Measurements from ENCODE around the gene ZNF865. TPM values are rescaled to one million over a fixed set of nuclear protein-coding genes. Genes with fewer than 3 reads are reported as not detected.
A peak's percentile ranks its signal among the peaks of the same experiment; 100 is the strongest.

The ZNF865 gene
- total RNA-seq, 1 donor from 2014 or later = 8.8 TPM

DNA sequence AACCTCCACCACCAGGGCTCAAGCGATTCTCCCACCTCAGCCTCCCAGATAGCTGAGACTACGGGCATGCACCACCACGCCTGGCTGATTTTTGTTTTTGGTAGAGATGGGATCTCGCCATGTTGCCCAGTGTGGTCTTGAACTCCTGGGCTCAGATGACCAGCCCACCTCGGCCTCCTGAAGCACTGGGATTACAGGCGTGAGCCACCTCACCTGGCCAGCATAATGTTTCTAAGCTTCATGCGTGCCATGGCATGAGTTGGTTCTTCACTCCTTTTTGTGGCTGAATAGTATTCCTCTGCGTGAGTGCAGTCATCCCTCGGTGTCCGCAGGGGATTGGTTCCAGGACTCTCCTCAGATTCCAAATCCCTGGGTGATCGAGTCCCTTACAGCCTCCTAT, 20.6 kb upstream of the ZNF865 start:
- no peaks in the 10 kb centered on the region for H3K9me3 ChIP-seq
- H3K4me3 ChIP-seq = no peak overlapping the region
- DNase-seq (ENCODE audit: extremely low spot score in 2 of 2) = no peak
- intact Hi-C loops (cut with DNase I) = no loop called here
- H3K36me3 ChIP-seq = no peaks in the 10 kb centered on the region
- no peak for TF ChIP-seq POLR2AphosphoS5 (IDR thresholded peaks at IDR 0.05; ENCODE audit: insufficient read depth in 1 of 2, low read depth in 1 of 2)
- no peak for TF ChIP-seq POLR2A (IDR thresholded peaks at IDR 0.05)
- TF ChIP-seq, protein P1, sequence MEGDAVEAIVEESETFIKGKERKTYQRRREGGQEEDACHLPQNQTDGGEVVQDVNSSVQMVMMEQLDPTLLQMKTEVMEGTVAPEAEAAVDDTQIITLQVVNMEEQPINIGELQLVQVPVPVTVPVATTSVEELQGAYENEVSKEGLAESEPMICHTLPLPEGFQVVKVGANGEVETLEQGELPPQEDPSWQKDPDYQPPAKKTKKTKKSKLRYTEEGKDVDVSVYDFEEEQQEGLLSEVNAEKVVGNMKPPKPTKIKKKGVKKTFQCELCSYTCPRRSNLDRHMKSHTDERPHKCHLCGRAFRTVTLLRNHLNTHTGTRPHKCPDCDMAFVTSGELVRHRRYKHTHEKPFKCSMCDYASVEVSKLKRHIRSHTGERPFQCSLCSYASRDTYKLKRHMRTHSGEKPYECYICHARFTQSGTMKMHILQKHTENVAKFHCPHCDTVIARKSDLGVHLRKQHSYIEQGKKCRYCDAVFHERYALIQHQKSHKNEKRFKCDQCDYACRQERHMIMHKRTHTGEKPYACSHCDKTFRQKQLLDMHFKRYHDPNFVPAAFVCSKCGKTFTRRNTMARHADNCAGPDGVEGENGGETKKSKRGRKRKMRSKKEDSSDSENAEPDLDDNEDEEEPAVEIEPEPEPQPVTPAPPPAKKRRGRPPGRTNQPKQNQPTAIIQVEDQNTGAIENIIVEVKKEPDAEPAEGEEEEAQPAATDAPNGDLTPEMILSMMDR (IDR thresholded peaks at IDR 0.05) = no peak
- peaks cover 47% of the 10 kb centered on the region for H3K4me1 ChIP-seq
- no peaks in the 10 kb centered on the region for H3K27me3 ChIP-seq
- H3K27ac ChIP-seq = no peak overlapping the region

DNA sequence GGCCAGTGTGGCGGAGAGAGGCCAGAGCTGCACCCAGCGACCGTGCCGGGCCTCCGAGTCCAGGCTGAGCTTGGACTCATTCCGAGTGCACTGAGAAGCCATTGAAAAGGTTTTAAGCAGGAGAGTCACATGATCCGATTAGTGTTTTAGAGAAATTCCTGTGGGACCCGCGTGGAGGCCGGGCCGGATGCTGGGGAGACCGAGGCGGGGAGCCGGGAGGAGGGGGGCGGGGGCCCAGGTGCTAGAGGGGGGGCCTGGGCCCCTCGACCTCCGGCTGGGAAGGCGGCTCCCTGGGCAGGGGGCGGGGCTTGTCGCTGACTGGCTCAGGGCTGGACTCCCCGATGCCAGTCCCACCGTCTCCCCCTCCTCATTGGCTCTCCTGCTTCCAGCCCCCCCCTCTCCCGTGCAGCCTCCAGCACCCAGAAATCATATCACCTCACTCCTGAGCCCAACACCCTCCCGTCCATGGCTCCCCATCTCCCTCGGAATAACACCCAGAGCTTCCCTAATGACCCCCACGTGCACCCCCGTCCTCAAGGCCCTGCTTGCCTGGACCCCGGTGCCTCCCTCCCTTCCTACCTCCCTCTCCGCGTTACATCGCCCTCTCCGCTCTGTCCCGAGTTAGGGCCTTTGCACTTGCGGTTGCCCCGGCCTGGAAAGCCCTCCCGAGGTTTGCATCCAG, 19.6 kb upstream of the ZNF865 start:
- peak overlapping the region; percentile 12 for H3K27ac ChIP-seq
- TF ChIP-seq POLR2A (IDR thresholded peaks at IDR 0.05) = no peak
- no peak for TF ChIP-seq POLR2AphosphoS5 (IDR thresholded peaks at IDR 0.05; ENCODE audit: insufficient read depth in 1 of 2, low read depth in 1 of 2)
- TF ChIP-seq, protein P1 (IDR thresholded peaks at IDR 0.05) = no peak
- no peaks in the 10 kb centered on the region for H3K36me3 ChIP-seq
- no peak for DNase-seq (ENCODE audit: extremely low spot score in 2 of 2)
- H3K9me3 ChIP-seq = no peaks in the 10 kb centered on the region
- no peaks in the 10 kb centered on the region for H3K27me3 ChIP-seq
- H3K4me1 ChIP-seq = peaks cover 38% of the 10 kb centered on the region
- intact Hi-C loops (cut with DNase I) = no loop called here
- H3K4me3 ChIP-seq = peak overlapping the region; percentile 30 to 32

DNA sequence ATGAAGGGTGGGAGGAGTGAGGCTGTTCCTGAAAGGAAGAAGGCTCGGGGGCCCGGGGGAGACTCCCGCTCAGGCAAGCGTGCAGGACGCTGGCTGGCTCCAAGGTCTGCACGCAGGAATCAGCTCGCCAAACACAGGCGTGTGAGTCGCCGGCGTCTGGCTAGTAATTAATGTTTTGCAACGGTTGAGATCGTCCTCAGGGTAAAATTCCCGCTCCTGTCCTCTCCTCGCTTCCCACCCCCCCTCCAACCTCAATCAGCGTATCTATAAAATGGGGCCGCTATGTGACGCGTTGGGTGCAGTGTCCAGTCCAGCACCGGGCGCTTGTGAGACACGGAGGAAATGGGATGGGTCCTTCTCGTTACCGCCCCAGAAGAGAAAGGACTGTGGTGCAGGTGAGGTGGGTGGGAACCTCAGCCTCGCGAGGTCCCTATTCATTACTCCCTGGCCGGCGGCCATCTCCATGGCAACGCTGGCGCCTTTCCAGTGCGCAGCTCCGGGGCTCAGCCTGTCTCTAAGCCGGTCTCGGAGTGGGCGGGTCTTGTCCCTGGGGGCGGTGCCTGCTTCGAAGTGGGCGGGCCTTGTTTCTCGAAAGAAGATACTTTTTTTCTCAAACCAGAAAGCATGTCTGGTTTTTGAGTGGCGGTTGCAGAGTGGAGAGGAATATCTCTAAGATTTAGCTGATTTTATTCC, 18.3 kb upstream of the ZNF865 start:
- Histone ChIP-seq H3K4me1 (peaks cover 26% of the 10 kb centered on the region), H3K36me3 (peaks cover 0 to 2% of the 10 kb centered on the region in 2 donors), H3K9me3 (no peaks in the 10 kb centered on the region), H3K27me3 (no peaks in the 10 kb centered on the region), H3K4me3 (peak overlapping the region; percentile 28 to 32), H3K27ac (no peak overlapping the region)
- TF ChIP-seq POLR2AphosphoS5 (IDR thresholded peaks at IDR 0.05; ENCODE audit: insufficient read depth in 1 of 2, low read depth in 1 of 2) (no peak), POLR2A (IDR thresholded peaks at IDR 0.05) (no peak)
- TF ChIP-seq, protein P1 (IDR thresholded peaks at IDR 0.05) = no peak
- intact Hi-C loops (cut with DNase I) = no loop called here
- no peak for DNase-seq (ENCODE audit: extremely low spot score in 2 of 2)

DNA sequence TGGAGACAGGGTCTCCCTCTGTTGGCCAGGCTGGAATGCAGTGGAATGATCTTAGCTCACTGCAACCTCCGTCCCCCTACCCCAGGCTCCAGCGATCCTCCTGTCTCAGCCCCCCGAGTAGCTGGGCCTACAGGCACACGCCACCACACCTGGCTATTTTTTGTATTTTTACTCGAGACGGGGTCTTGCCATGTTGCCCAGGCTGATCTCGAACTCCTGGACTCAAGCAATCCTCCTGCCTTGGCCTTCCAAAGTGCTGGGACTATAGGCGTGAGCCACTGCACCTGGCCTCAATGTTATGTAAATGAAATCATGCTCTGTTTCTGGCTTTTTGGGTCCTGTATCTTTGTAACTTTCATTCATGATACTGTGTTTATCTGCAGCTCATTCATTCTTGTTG, 16.7 kb upstream of the ZNF865 start:
- H3K9me3 ChIP-seq = no peaks in the 10 kb centered on the region
- H3K27me3 ChIP-seq = no peaks in the 10 kb centered on the region
- no peak overlapping the region for H3K4me3 ChIP-seq
- intact Hi-C loops (cut with DNase I) = no loop called here
- DNase-seq (ENCODE audit: extremely low spot score in 2 of 2) = no peak
- peaks cover 26% of the 10 kb centered on the region for H3K4me1 ChIP-seq
- TF ChIP-seq POLR2A (IDR thresholded peaks at IDR 0.05) (no peak), POLR2AphosphoS5 (IDR thresholded peaks at IDR 0.05; ENCODE audit: insufficient read depth in 1 of 2, low read depth in 1 of 2) (no peak)
- TF ChIP-seq, protein P1 (IDR thresholded peaks at IDR 0.05) = no peak
- peaks cover 0 to 5% of the 10 kb centered on the region in 2 donors for H3K36me3 ChIP-seq
- H3K27ac ChIP-seq = no peak overlapping the region

DNA sequence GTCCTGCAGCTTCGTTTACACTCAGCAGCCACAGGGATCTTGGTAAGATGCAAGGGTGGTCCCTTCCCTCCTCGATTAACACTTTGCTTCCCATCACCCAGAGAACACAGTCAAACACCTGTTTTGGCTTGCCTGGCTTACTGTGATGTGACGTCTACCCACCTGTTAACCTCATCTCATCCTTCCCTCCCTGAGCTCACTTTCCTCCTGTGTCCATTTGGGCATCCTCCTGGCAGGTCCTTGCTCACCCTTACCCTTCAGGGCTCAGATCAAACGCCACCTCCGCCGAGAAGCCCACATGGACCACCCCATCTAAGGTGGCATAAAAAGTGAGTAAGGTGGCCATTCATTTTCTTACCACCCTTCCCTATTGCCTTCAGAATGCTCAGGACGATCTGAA, 15.3 kb upstream of the ZNF865 start:
- no peaks in the 10 kb centered on the region for H3K9me3 ChIP-seq
- TF ChIP-seq POLR2AphosphoS5 (IDR thresholded peaks at IDR 0.05; ENCODE audit: insufficient read depth in 1 of 2, low read depth in 1 of 2) (no peak), POLR2A (IDR thresholded peaks at IDR 0.05) (no peak)
- TF ChIP-seq, protein P1 (IDR thresholded peaks at IDR 0.05) = no peak
- peaks cover 26% of the 10 kb centered on the region for H3K4me1 ChIP-seq
- intact Hi-C loops (cut with DNase I) = no loop called here
- no peak overlapping the region for H3K4me3 ChIP-seq
- no peak overlapping the region for H3K27ac ChIP-seq
- peaks cover 0 to 8% of the 10 kb centered on the region in 2 donors for H3K36me3 ChIP-seq
- no peak for DNase-seq (ENCODE audit: extremely low spot score in 2 of 2)
- H3K27me3 ChIP-seq = no peaks in the 10 kb centered on the region

Data from vagina (tissue), 2 donors.